Panc1 (cell line): Measurements from ENCODE around the gene IL1F10. TPM values are rescaled to one million over a fixed set of nuclear protein-coding genes. Genes with fewer than 3 reads are reported as not detected.

ENCODE experiments used
- ATAC-seq: fragments of 200-7000 bp; cut with Tn5 transposase; 2 replicates; pipeline ENCODE4 v1.9.1; 2020; ENCODE audit warnings: mild to moderate bottlenecking, moderate library complexity
- BruUV-seq: library from RNA; stranded (reverse); fragments of 400-500 nt; replicated peaks from 2 replicates; lab custom pipeline; 2021; lab: Mats Ljungman, UMichigan
- CTCF ChIA-PET: fragments of 300-600 bp; sonication (Branson Sonifier 250); formaldehyde crosslinking; loops from one replicate; lab custom pipeline; 2022; ENCODE audit warnings: antibody characterized with exemption; lab: Charles Lee
- POLR2A ChIA-PET: fragments of 300-600 bp; sonication (Branson Sonifier 250); formaldehyde crosslinking; loops from one replicate; lab custom pipeline; 2022; ENCODE audit warnings: antibody characterized with exemption; lab: Charles Lee
- DNase-seq: peaks from one replicate; pipeline ENCODE4 v3.0.0-alpha.2; 2010; ENCODE audit warnings: low read depth, low spot score
- H3K27ac ChIP-seq: 2 replicates; pipeline ENCODE4 v1.5.1; 2011; ENCODE audit warnings: mild to moderate bottlenecking, low read length, inconsistent platforms
- H3K27me3 ChIP-seq: fragments of 200-500 bp; sonication (Bioruptor generic); 2 replicates; pipeline ENCODE4 v1.6.0; 2014; ENCODE audit warnings: low read length, inconsistent platforms; ENCODE audit not compliant: control insufficient read depth, insufficient read depth
- H3K36me3 ChIP-seq: fragments of 200-500 bp; sonication (Bioruptor generic); 2 replicates; pipeline ENCODE4 v1.5.1; 2014; ENCODE audit warnings: inconsistent platforms, mild to moderate bottlenecking, low read length, moderate library complexity; ENCODE audit not compliant: control insufficient read depth, insufficient read depth
- H3K4me1 ChIP-seq: 2 replicates; pipeline ENCODE4 v1.5.1; 2011; ENCODE audit warnings: inconsistent platforms, mild to moderate bottlenecking, low read length, moderate library complexity; ENCODE audit not compliant: control insufficient read depth, insufficient read depth
- H3K4me3 ChIP-seq, 2 experiments: 2 replicates each; pipeline ENCODE4 v1.5.1; 2011 to 2012; ENCODE audit warnings: low read depth in 2 of 2, low read length in 2 of 2, mild to moderate bottlenecking in 2 of 2, inconsistent platforms in 1 of 2, moderate library complexity in 1 of 2
- H3K9me3 ChIP-seq: fragments of 200-500 bp; sonication (Bioruptor generic); 2 replicates; pipeline ENCODE4 v1.5.1; 2014; ENCODE audit warnings: low read depth, mild to moderate bottlenecking, inconsistent platforms, low read length, moderate library complexity; ENCODE audit not compliant: control insufficient read depth, insufficient read depth
- CTCF ChIP-seq: fragments of 450-650 bp; IDR thresholded peaks from 2 replicates; pipeline ENCODE4 v1.5.1; 2017; ENCODE audit warnings: mild to moderate bottlenecking
- POLR2AphosphoS5 ChIP-seq: IDR thresholded peaks from 2 replicates; pipeline ENCODE4 v1.6.1; 2012; ENCODE audit warnings: mild to moderate bottlenecking, low read depth, low read length, moderate library complexity
- SIN3A ChIP-seq: IDR thresholded peaks from 2 replicates; pipeline ENCODE4 v1.6.1; 2012; ENCODE audit warnings: low read depth, mild to moderate bottlenecking, low read length, moderate library complexity, borderline replicate concordance; ENCODE audit not compliant: insufficient read depth
- TCF7L2 ChIP-seq: IDR thresholded peaks from 2 replicates; pipeline ENCODE4 v1.6.1; 2011; ENCODE audit warnings: mild to moderate bottlenecking, low read depth, low read length, inconsistent platforms
- in situ Hi-C: cut with HindIII; loops from 2 replicates; pipeline ENCODE4 v1.10.0; 2016; ENCODE audit warnings: low sequenced_read_pairs, low pct_unique_long_range_greater_than_20kb
- intact Hi-C: fragments of 100-400 bp; cut with micrococcal nuclease; formaldehyde crosslinking; loops from one replicate; pipeline ENCODE4 v1.10.0; 2022; ENCODE audit not compliant: unreplicated experiment
- total RNA-seq: library from RNA; stranded (reverse); gene quantifications from one replicate; pipeline ENCODE4 v1.2.1, GENCODE V29; 2021; ENCODE audit not compliant: unreplicated experiment
- TF ChIP-seq, protein P1 (sequence below), 2 experiments: IDR thresholded peaks; 2 replicates each; pipeline ENCODE4 v1.6.1; 2011 to 2012; ENCODE audit warnings: low read depth in 2 of 2, control low read depth in 1 of 2, low read length in 1 of 2, mild to moderate bottlenecking in 1 of 2, moderate library complexity in 1 of 2; ENCODE audit not compliant: insufficient read depth in 1 of 2

IL1F10 gene
- total RNA-seq, 1 experiment from 2014 or later = not detected

DNA sequence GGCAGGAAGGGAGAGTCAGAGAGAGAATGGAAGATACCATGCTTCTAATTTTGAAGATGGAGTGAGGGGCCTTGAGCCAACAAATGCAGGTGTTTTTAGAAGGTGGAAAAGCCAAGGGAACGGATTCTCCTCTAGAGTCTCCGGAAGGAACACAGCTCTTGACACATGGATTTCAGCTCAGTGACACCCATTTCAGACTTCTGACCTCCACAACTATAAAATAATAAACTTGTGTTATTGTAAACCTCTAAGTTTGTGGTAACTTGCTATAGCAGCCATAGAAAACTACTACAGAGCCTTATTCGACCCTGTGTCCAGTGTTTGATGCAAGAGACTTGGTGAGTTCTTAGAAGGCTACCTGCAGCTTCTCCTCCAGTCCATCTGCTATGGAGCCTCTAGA is 7.8 kb downstream of the IL1F10 start:
- H3K27me3 ChIP-seq = 0 out of 2 replicates have a peak, but pooled peaks cover 4% of the 10 kb centered on the region
- intact Hi-C loops = no loop called here
- TF ChIP-seq SIN3A = no peak
- no peak for TF ChIP-seq POLR2AphosphoS5
- no peak for TF ChIP-seq TCF7L2
- in situ Hi-C loops = no loop called here
- no peak for ATAC-seq
- POLR2A ChIA-PET = no interaction called here
- CTCF ChIA-PET = no interaction called here
- no peaks in the 10 kb centered on the region for H3K9me3 ChIP-seq
- H3K36me3 ChIP-seq = no peaks in the 10 kb centered on the region
- BruUV-seq = no TSS peak
- no peak overlapping the region for H3K27ac ChIP-seq
- no peak overlapping the region for H3K4me3 ChIP-seq
- no peaks in the 10 kb centered on the region; the same call in 1 of the 2 replicates for H3K4me1 ChIP-seq
- DNase-seq = no peak

- intact Hi-C loops = no loop called here
- DNase-seq (no peak), ATAC-seq (no peak)
- Histone ChIP-seq H3K4me3 (no peak overlapping the region), H3K4me1 (no peaks in the 10 kb centered on the region; the same call in 1 of the 2 replicates), H3K36me3 (no peaks in the 10 kb centered on the region), H3K27ac (no peak overlapping the region), H3K27me3 (0 out of 2 replicates have a peak, but pooled peaks cover 4% of the 10 kb centered on the region), H3K9me3 (no peaks in the 10 kb centered on the region)
- CTCF ChIA-PET = interaction anchor here (0.6 kb wide), 1 partner anchor 406 kb away, joined by 9 read pairs; no protein-coding TSS in a partner anchor
- POLR2A ChIA-PET = interaction anchor here (0.6 to 0.7 kb wide), 2 partner anchors 136 to 299 kb away, joined by 3 read pairs; no protein-coding TSS in a partner anchor
- no TSS peak for BruUV-seq
- in situ Hi-C loops = no loop called here
- TF ChIP-seq, protein P1, sequence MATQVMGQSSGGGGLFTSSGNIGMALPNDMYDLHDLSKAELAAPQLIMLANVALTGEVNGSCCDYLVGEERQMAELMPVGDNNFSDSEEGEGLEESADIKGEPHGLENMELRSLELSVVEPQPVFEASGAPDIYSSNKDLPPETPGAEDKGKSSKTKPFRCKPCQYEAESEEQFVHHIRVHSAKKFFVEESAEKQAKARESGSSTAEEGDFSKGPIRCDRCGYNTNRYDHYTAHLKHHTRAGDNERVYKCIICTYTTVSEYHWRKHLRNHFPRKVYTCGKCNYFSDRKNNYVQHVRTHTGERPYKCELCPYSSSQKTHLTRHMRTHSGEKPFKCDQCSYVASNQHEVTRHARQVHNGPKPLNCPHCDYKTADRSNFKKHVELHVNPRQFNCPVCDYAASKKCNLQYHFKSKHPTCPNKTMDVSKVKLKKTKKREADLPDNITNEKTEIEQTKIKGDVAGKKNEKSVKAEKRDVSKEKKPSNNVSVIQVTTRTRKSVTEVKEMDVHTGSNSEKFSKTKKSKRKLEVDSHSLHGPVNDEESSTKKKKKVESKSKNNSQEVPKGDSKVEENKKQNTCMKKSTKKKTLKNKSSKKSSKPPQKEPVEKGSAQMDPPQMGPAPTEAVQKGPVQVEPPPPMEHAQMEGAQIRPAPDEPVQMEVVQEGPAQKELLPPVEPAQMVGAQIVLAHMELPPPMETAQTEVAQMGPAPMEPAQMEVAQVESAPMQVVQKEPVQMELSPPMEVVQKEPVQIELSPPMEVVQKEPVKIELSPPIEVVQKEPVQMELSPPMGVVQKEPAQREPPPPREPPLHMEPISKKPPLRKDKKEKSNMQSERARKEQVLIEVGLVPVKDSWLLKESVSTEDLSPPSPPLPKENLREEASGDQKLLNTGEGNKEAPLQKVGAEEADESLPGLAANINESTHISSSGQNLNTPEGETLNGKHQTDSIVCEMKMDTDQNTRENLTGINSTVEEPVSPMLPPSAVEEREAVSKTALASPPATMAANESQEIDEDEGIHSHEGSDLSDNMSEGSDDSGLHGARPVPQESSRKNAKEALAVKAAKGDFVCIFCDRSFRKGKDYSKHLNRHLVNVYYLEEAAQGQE (IDR thresholded peaks at IDR 0.05; ENCODE audit: insufficient read depth in 1 of 2, low read depth in 2 of 2, low read length in 1 of 2) = no peak
- TF ChIP-seq SIN3A (no peak), CTCF (no peak), TCF7L2 (no peak), POLR2AphosphoS5 (no peak)
Measured at GRCh38 chr2:113076954-113077669, 9.3 kb downstream of the IL1F10 start.

GRCh38 chr2:113077921-113078320 is 10.2 kb downstream of the IL1F10 start:
- no TSS peak for BruUV-seq
- intact Hi-C loops (no loop called here), in situ Hi-C loops (no loop called here)
- Histone ChIP-seq H3K36me3 (no peaks in the 10 kb centered on the region), H3K4me3 (no peak overlapping the region), H3K9me3 (no peaks in the 10 kb centered on the region), H3K27me3 (0 out of 2 replicates have a peak, but pooled peaks cover 4% of the 10 kb centered on the region), H3K4me1 (no peaks in the 10 kb centered on the region; the same call in 1 of the 2 replicates), H3K27ac (no peak overlapping the region)
- TF ChIP-seq CTCF (no peak), SIN3A (no peak), TCF7L2 (no peak), POLR2AphosphoS5 (no peak)
- TF ChIP-seq, protein P1 (IDR thresholded peaks at IDR 0.05; ENCODE audit: insufficient read depth in 1 of 2, low read depth in 2 of 2, low read length in 1 of 2) = no peak
- ChIA-PET CTCF (no interaction called here), POLR2A (no interaction called here)
- DNase-seq = no peak
- ATAC-seq = no peak
